Measurements from ENCODE around the gene CTXN1.

Gene CTXN1

DNA sequence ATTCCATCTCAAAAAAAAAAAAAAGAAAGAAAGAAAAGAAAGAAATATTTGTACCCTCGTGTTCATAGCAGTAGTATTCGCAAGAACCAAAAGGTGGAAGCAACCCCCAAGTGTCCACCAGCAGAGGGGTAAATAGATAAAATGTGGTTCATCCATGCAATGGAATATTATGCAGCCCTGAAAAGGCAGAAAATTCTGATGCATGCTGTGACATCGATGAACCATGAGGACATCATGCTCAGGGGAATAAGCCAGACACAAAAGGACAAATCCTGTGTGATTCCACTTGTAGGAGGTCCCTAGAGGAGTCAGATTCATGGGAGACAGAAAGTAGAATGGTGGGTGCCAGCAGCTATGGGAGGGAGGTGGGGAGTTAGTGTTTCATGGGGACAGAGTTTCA, 44.0 kb downstream of the CTXN1 start:
- H3K79me2 ChIP-seq (ENCODE audit: control insufficient read depth, insufficient read depth, low read length, unreplicated experiment), result no peaks in the 10 kb centered on the region

DNA sequence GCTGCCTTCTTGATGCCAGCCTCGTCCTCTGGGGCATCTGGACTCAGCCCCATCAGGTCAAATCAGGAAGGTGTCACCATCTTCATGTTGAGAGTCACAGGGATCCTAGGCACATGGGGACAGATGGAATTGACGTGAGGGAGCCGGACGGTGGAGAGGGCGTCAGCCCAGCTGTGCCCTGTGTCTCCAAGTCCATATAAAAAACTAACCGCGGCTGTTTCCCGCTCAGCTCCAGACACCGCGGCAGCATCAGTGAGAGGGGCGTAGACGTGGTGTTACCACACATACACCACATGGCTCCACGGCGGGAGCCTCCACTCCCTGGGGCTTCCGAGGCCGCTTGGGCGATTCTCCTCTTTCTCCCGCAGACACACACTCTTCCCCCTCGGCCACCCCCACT, 46.1 kb downstream of the CTXN1 start:
- Histone ChIP-seq H3K27ac (ENCODE audit: low read depth, low read length) (no peak overlapping the region), H3K79me2 (ENCODE audit: control insufficient read depth, insufficient read depth, low read length, unreplicated experiment) (no peaks in the 10 kb centered on the region)

More for the DNA sequence above, 44.0 kb downstream of the CTXN1 start:
- Histone ChIP-seq H3K4me3 (ENCODE audit: low read depth, low read length) (no peak overlapping the region), H3K36me3 (ENCODE audit: insufficient read depth, low read length) (no peaks in the 10 kb centered on the region), H3K27me3 (ENCODE audit: insufficient read depth, low read length) (no peaks in the 10 kb centered on the region), H2AFZ (ENCODE audit: low read length, unreplicated experiment) (no peak overlapping the region), H3K4me1 (ENCODE audit: control insufficient read depth, insufficient read depth, low read length, unreplicated experiment) (no peaks in the 10 kb centered on the region), H3K27ac (ENCODE audit: low read depth, low read length) (no peak overlapping the region)

DNA sequence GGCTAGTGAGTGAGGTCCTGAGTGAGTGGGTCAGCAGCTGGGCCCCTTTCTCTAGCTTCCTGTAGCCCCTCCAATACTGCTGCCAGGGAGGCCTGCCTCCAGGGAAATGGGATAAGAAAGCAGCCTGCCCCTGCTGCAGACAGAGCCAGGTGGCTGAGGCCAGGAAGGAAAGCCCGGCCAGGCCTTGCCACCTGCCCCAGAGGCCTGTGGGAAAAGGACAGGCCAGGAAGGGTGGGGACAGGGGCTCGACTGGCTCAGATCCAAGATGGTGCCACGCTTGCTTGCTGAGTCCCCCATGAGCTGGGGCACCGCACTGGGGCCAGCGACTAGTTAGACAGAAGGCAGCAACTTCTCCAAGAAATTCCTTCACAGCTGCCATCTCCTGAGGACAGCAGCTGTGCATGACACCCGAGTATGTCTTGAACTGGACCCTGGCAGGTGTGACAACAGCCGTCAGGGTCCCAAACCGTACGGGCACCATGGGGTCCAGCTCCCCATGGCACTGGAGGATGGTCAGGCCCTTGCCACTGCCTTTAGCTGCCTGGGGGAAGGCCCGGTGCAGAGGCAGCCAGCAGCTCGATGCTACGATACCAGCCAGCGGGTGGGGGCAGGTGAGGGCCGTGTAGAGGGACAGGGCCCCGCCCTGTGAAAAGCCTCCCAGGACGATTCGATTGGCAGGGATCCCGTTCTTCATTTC, 46.7 kb downstream of the CTXN1 start:
- no peak overlapping the region for H2AFZ ChIP-seq (ENCODE audit: low read length, unreplicated experiment)
- peaks cover 7% of the 10 kb centered on the region for H3K27me3 ChIP-seq (ENCODE audit: insufficient read depth, low read length)
- H3K36me3 ChIP-seq (ENCODE audit: insufficient read depth, low read length), result no peaks in the 10 kb centered on the region
- no peaks in the 10 kb centered on the region for H3K79me2 ChIP-seq (ENCODE audit: control insufficient read depth, insufficient read depth, low read length, unreplicated experiment)
- H3K27ac ChIP-seq (ENCODE audit: low read depth, low read length), result no peak overlapping the region
- H3K4me1 ChIP-seq (ENCODE audit: control insufficient read depth, insufficient read depth, low read length, unreplicated experiment), result no peaks in the 10 kb centered on the region
- H3K4me3 ChIP-seq (ENCODE audit: low read depth, low read length), result no peak overlapping the region

More for the DNA sequence above, 46.1 kb downstream of the CTXN1 start:
- H3K36me3 ChIP-seq (ENCODE audit: insufficient read depth, low read length), result no peaks in the 10 kb centered on the region
- no peak overlapping the region for H3K4me3 ChIP-seq (ENCODE audit: low read depth, low read length)
- no peaks in the 10 kb centered on the region for H3K4me1 ChIP-seq (ENCODE audit: control insufficient read depth, insufficient read depth, low read length, unreplicated experiment)
- peaks cover 2% of the 10 kb centered on the region for H3K27me3 ChIP-seq (ENCODE audit: insufficient read depth, low read length)
- no peak overlapping the region for H2AFZ ChIP-seq (ENCODE audit: low read length, unreplicated experiment)

DNA sequence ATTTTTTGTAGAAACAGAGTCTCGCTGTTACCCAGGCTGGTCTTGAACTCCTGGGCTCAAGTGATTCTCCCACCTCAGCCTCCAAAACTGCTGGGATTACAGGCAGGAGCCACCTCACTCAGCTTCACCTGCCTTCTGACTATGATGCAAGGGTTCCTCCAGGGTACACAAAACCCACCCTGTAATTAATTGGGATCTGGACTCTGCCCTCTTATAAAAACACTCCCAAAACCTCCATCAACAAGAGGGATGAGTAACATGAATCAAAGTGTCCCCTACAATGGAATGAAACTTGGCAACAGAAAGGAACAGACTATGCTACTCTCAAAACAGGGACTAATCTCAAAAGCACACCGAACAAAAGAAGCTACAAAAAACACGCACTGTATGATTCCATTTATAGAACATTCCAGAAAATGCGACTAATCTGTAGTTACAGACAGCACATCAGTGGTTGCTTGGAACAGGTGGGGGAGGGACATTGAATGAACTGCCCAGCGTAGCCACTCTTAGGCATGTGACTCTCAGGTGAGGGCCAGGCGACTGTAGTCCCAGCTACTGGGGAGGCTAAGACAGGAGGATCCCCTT, 48.6 kb downstream of the CTXN1 start:
- Histone ChIP-seq H3K36me3 (ENCODE audit: insufficient read depth, low read length) (no peaks in the 10 kb centered on the region), H3K79me2 (ENCODE audit: control insufficient read depth, insufficient read depth, low read length, unreplicated experiment) (no peaks in the 10 kb centered on the region), H2AFZ (ENCODE audit: low read length, unreplicated experiment) (no peak overlapping the region), H3K27me3 (ENCODE audit: insufficient read depth, low read length) (peaks cover 23% of the 10 kb centered on the region), H3K27ac (ENCODE audit: low read depth, low read length) (no peak overlapping the region), H3K4me3 (ENCODE audit: low read depth, low read length) (no peak overlapping the region), H3K4me1 (ENCODE audit: control insufficient read depth, insufficient read depth, low read length, unreplicated experiment) (no peaks in the 10 kb centered on the region)

DNA sequence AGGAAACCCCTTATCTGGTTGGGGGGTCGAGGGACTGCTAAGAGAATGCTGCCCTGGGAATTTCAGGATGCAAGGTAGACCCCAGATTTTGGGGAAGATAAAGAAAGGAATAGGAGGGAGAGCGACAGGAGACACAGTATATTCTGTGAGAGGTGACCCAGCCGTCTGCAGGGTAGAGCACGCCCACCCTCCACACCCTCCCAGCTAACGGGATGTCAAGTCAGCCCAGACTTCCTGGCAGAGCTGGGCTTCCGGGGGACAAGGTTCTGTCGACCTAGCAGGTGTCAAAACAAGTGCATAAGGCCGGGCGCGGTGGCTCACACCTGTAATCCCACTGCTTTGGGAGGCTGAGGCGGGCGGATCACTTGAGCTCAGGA, 51.0 kb downstream of the CTXN1 start:
- Histone ChIP-seq H3K4me1 (ENCODE audit: control insufficient read depth, insufficient read depth, low read length, unreplicated experiment) (no peaks in the 10 kb centered on the region), H3K79me2 (ENCODE audit: control insufficient read depth, insufficient read depth, low read length, unreplicated experiment) (no peaks in the 10 kb centered on the region), H2AFZ (ENCODE audit: low read length, unreplicated experiment) (no peak overlapping the region), H3K36me3 (ENCODE audit: insufficient read depth, low read length) (no peaks in the 10 kb centered on the region), H3K27me3 (ENCODE audit: insufficient read depth, low read length) (peaks cover 23% of the 10 kb centered on the region), H3K27ac (ENCODE audit: low read depth, low read length) (no peak overlapping the region), H3K4me3 (ENCODE audit: low read depth, low read length) (no peak overlapping the region)

Data from ACC112 (cell line).